Islet of Langerhans (tissue), 1 donor: Measurements from ENCODE around the gene PRKCE.
"Not testable (repeated sequence)": the region's sequence is repeated elsewhere in the genome, so short reads cannot be mapped to it uniquely, and the experiment has no call there.

ENCODE experiments used
- FAIRE-seq: peaks from one replicate; lab custom pipeline; 2011; peaks lifted over from hg19 to GRCh38; lab: Jason Lieb, UNC

The PRKCE gene

DNA sequence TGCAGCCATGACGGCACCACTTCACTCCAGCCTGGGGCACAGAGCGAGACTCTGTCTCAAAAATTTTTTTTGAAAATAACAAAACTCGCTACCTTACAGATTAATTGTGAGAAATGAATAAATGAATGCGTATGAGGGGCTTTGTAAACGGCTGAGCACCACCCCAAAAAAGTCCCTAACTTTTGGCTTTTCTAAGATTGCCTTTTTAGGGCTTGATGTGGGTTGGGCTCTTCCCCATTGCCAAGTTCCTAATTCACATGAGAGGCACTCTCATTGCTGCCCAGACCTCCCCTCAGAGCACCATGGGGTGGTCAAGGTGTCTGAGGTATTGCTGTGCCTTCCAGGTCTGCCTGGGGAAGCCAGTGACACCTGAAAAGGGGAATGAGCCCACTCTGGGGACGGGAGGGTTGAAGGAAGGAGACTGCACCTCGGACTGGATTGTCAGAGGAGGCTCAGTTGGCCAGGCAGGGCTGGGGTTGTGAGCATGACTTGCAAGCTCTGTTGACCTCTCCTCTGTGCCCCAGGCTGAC lies 186.4 kb downstream of the PRKCE start:
- no peak for FAIRE-seq

DNA sequence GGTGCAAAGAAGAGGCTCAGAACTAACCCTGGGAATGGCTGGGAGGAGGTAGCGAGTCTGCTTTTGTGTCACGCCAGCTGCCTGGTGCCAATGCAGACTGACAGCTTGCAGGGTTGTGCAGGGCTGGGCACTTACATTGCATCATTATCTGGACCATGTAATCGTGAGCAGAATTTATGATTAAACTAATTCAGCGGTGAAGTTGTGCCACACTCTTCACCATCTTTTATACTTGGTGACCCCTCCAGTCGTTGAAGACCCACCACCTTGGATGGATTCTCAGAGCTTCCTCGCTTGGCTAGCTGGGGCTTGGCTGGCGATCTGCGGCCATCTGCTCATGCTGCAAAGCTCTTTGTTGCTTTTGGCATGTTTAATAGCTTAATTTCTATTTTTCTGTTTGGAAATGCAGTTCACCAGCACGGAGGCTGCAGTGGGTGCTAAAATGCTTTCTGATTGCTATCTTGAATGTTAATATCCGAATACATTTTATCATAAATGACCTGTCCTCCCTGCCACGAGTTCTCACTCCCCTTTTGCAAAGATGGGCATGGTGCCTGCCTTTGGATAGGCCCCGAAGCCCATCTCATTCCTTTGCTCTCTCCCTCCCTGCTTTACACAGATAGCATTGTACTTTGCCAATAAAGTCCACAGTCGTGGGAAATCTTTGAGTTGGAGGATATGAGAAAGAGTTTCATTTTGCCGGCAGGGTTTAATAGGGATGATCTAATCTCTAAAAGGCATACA lies 188.2 kb downstream of the PRKCE start:
- FAIRE-seq: no peak

DNA sequence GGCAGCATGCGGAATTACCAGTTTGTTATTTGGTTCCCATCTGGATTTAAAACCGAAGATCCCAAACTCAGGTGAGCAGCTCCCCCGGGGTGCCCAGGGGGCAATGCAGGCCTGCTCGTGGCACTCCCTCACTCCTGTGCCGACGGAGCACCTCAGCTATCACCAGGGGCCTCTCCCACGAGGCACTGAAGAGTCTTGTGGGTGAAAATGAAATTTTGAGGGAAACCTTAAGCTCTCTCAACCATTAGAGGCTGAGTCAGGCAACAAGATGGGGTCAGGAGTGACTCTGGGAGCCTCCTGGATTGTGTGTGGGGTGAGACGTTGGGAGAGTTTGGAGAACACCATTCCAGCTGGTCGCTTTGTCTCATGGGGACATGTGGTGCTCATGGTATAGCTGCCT lies 189.0 kb downstream of the PRKCE start:
- FAIRE-seq: no peak

DNA sequence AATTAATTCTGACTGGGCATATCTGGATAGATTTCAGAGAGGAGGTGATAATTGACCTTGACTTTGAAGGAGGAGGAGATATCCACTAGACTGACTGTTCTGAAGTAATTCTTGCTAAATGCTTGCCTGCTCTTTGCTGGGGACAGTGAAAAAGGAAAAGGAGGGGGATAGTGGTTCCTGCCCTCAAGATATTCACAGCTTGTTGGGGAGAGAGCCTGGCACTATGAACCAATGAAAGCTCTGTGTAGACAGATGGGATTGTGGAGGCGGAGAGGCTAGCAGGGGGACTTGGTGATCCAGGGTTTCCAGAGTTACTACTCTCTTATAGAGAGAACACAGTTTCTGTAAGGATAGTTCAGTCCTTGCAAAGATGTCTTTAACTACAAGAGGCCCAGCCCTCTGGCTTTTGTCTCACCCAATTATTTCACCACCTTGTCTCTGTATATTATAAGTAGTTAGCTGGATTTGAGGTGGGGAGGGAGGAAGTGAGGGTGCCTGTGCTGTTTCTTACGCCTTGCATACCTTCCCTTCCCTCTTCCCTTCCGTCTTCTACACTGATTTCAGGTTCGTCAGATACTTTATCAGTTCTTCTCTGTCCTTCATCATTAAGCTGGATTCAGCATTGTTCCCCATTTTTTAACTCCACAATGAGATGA lies 190.4 kb downstream of the PRKCE start:
- FAIRE-seq: no peak

DNA sequence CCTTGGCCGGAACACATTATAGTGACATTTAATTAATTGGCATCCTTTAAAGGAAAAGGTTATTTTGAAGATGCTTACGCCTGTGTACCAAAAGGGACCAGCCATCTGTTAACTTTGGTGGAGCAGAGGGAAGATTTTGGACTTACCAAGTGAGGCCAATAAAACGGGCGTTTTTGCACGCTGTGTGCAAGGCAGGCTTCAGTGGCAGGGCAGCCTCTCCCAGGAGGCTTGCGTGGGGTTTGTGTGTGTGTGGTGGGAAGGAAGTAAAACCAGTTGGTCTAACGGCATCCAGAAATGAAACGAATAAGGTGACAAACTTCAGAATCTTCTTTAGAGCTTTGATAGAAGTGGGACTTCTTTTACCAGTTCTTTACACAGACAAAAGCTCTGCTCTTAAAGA lies 191.7 kb downstream of the PRKCE start:
- FAIRE-seq: no peak

DNA sequence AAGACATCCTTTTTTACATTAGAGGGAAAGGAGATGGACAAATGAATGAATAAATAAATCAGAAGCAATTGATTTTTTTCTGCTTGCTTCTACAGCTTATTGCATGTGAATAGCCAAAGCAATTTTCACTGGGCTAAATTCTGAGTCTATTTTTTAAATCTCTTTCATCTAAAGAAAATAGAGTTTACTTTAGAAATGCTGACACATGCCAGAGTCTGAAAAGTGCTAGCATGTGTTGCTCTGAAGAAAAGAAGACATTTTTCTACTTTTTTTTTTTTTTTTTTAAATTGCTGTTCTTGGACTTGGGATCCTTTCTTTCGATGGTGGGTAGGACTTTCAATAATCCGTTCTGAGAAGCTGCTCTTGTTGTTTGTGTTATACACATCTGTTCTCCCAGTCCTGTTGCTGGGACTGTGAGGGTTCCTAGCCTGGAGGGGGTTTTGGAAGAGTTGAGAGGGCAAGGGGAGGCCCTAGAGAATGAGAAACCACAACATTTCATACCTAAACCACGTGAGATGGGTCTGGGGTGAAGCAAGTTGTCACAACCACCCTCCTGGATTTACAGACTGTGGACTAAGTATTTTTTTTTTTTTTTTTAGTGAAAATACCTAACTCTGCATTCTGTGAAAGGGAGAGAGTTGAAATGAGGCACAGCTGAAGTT lies 193.5 kb downstream of the PRKCE start:
- no peak for FAIRE-seq

DNA sequence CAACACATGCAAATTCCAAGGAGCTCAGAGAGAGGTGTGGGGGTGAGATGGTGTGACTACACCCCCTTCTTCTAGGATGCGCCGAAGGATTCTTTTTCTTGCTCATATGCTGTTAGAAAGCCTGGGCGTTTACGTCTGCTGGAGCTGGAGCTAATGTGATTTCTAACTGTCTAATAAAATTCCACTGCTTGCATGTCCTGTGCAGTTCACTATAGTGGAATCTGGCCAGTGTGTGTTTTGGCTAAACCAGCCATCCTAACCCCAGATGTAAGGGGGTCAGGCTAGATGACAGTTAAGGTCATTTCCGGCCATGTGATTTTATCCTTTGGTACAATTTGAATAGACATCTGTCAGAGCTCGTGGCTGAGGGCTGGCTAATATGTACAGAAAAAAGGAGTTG lies 194.1 kb downstream of the PRKCE start:
- no peak for FAIRE-seq

DNA sequence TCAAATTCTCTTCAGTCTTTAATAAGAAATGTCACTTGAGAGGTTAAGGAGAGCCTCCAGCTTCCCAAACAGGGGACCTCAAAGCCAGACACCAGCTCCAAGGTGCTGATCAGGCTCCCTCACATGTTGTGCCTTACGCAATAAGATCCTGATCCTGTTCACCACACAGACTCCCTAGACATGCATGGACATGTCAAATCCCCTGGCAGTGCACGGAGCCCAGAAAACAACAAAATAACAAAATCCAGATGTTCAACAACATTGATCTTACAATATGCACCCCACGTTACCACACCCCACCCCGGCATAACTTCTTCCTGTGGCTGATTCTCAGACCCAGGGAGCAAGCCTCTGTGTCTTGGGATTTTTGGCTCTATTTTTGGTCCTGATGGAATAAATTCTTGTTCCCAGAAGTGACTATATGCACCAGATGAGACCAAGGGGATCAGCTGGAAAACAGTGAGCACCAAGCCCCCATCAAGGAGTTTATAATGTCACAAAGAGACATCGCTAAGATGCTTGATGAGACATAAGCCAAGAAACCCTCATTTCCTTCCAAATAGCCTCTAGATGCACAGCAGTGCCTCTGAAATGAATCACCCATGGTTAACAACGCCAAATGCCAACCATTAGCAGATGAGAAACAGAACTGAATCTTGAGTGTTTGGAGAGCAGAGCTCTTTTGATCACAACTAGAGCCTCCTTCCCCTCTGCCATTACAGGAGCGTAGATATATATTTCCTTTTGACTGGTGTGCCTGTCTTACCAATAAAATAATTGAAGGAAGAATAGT lies 198.2 kb downstream of the PRKCE start:
- no peak for FAIRE-seq

DNA sequence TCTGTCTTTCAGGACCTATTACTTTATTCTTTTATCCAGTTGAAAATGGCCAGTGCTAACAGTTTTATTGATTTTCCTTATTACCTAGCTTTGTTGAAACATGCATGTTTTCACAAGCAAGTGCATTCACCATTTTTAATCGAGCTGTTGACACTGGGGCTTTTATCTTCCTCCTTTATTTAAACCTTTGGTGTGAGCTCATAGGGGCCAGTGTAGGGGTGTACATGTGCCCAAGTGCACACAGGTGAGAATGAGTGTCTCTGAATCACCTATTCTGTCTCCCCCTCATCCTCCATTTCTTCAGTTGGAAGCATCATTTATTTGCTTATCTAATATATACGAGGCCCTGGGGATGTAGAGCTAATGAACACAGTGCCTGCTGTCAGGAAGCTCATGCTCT lies 199.1 kb downstream of the PRKCE start:
- no peak for FAIRE-seq

DNA sequence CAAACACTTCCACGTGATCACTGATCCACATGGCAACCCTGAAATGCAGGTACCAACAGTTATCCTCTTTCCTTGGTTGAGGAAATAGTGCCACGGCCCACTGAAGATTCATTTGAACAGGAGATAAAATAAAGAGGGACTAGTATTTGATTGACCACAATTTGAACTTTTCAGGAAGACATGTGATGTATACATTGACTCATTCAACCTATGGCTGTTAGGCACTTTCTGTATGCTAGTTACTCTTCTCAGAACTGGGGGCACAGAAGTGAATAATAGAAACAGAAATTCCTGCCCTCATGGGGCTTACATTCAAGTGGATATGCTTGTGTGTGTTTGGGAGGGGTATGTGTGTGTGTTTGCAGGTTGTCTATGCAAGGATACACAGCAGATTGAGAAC lies 199.6 kb downstream of the PRKCE start:
- FAIRE-seq: no peak

DNA sequence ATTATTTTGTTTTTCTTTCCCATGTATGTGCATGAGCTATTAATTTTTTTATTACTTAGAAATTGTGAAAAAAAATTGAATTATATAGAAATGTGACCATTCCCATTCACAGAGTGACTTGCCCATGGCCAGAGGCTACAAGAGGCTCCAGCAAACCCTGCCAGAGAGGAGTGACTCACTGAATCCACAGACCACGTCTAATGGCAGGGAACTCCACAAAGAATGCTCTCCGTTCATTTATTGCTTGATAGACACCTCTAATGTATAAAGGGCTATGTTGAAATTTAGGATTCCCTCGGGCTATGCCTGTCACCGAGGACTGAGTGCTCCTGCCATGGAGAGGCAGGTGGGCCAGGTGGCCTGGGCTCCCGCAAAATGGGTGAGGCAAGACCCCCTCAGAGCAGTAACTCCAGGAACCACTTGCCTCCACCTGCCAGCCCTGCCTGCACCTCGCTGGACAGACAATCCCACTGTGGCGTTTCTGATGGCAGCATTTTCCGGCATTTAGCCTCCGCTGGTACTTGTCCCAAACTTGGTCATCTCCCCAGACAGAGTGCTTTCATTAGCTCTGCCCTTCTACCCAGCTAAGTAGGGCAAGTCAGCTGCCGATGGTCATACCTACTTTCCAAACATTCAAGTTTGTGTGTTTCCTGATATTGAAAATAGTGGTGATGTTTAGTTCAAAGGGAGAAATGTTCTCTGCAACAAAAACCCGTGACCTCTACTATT lies 200.3 kb downstream of the PRKCE start:
- FAIRE-seq: no peak

DNA sequence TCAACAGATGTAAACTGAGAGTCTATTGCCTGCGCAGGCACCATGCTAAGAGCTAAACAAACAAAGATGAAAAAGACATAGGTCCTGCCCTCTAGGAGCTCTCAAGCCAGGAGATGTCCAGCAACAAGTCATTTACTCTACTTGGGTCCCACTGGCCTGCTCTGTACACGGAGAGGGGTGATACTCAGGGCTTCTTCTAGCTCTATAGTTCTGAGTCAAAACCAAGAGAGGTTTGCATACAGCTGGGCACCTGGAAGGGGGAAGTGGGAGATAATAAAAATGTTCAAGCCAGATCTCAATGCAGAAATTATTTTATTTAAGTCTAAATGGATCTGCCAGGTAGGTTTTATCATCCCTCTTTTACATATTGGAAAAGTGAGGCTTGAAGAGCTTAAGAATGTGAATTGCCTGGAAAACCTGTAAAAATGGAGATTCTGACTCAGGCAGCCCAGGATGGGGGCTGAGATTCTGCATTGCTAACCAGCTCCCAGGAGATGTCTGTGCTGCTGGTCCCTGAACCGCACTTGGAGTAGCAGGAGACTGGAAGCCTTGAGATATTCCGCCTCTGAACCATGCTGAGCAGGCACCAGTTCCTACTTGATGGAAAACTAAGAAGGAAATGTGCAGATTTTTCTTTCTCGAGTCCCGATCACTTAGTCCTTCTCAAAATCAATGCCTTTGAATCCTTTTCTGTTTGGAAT lies 201.1 kb downstream of the PRKCE start:
- FAIRE-seq: no peak

DNA sequence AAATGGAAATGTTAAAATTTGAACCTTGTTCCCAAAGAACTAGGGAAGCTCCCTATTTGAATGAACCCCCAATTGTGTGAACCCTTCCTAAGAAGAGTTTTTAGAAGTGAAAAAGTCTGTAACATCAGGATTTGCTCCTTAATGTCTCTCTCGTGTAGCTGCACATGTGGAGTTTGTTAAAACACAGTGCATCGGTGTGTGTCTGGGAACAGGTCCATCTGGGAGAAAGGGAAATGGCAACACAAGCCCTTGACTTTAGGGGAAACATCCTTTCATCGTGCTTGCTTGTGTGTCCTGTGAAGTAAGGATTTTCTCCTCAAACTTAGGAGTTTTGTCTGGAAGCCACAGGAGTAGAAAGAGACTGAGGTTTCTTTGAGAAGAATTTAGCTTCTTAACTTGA lies 203.9 kb downstream of the PRKCE start:
- FAIRE-seq: no peak

DNA sequence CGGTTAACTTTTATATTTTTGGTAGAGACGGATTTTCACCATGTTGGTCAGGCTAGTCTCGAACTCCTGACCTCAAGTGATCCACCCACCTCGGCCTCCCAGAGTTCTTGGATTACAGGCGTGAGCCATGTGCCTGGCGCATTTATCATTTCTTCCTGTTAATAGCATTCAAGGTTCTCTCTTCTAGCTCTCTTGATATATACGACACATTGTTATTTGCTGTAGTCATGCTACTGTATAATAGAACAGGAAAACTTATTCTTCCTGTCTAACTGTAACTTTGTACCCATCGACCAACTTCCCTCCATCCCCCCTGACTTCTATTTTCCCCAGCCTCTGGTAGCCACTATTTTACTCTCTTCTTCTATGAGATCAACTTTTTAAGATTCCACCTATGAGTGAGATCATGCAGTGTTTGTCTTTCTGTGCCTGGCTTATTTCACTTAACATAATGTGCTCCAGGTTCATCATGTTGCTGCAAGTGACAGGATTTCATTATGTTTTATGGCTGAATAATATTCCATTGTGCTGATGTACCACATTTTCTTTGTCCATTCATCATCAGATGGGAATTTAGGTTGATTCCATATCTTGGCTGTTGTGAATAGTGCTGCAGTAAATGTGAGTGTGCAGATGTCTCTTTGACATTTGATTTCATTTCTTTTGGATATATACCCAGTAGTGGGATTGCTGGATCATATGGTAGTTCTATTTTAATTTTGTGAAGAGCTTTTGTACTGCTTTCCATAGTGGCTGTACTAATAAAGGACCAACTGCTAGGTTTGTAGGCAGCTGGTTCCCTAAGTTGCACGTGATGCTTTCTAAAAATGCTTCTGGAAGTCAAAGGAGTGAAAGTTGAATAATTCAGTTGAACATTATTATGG lies 205.2 kb downstream of the PRKCE start:
- no peak for FAIRE-seq

DNA sequence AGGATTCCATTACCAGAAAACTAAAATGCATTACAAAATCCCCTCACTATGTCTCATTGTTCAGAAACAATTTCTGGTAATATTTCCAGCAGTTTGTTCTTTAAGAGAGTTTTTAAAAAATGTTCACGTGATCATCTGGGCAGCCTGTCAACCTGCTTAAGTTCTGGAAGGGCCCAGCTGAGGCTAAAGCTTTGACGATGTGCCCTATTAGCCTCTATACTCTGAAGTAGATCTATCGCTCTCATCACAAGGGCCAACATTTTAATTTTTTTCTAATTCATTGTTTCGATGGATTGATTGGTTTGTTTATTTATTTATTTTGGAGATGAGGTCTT lies 205.8 kb downstream of the PRKCE start:
- FAIRE-seq: no peak

DNA sequence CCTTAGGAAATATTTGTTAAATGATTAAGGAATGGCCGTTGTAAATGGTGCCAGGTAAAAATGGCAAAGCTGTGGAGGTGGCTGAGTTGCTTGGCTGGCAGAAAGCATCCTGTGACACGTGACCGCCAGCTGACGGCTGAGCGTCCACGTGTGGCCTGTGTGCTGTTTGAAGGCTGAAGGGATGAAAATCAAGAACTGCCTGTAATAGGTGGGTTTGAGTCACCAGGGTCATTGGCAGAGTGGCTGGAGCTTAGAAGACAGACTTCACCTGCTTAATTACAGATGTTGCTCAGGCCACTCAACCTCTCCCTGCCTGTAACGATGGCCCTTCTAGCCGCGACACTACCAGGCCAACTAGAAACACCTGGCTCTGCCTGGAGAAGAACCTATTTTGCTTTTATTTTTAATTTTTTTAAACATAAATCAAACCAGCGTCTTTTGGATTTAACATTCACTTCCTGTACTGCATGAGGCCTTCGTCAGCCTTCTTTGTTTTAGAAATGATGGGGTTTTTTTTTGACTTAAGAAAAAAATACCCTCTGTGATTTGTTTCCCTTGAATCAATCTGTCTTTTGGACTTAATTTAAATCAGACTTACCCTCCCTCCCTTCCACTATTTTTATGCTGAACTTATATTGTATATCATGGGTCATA lies 206.5 kb downstream of the PRKCE start:
- peak; percentile 92 for FAIRE-seq

DNA sequence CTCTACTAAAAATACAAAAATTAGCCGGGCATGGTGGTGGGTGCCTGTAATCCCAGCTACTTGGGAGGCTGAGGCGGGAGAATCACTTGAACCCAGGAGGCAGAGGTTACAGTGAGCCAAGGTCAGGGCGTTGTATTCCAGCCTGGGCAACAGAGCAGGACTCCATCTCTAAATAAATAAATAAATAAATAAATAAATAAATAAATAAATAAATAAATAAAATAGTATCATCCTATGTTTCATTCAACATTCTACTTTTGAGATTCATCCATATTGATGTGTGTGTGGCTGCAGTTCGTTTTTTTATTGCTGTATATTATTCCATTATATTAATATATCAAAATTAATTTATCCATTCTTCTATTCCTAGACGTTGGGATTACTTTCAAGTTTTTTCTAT lies 207.4 kb downstream of the PRKCE start:
- FAIRE-seq: not testable (repeated sequence)

DNA sequence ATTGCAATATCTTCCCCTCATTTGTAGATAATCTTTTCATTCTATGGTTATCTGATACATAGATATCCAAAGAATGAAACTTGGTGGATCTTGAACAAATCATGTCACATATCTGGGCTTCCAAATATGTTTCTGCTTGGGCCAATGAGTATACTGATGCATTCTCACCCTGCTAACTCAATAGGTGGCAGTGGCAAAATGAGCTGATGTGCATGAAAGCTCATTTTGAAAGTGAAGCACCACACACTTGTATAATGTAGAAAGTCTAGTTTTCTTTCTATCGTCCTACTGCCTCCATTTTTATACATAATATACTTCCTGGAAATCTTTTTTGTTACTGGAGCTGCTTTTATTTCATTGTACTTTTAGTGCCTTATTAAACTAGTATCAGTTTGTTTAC lies 208.2 kb downstream of the PRKCE start:
- FAIRE-seq: no peak
